HEK293 (cell line): ENCODE measurements around the gene PTPN9.

Source experiments
- CTCF ChIA-PET: fragments of 350-600 bp; formaldehyde crosslinking; extraction: SDS; loops from one replicate; lab custom pipeline; 2021; ENCODE audit warnings: antibody characterized with exemption; lab: Yijun Ruan, JAX
- POLR2A ChIA-PET: fragments of 300-600 bp; formaldehyde crosslinking; extraction: SDS; loops from one replicate; lab custom pipeline; 2020; ENCODE audit warnings: antibody characterized with exemption, inconsistent platforms; lab: Yijun Ruan, JAX
- H3K27ac ChIP-seq: fragments of 200-500 bp; sonication (Bioruptor generic); 2 replicates; pipeline ENCODE4 v1.5.1; 2014; ENCODE audit warnings: low read depth, low read length, control low read depth, inconsistent platforms; ENCODE audit errors: extremely low read depth
- H3K36me3 ChIP-seq, 2 experiments: fragments of 200-500 bp in 1 of 2; sonication (Bioruptor generic) in 1 of 2; 1 replicate in 1 of 2; 2 replicates in 1 of 2; pipeline ENCODE4 v1.5.1; 2014 to 2017; ENCODE audit warnings: inconsistent platforms in 2 of 2, low read length in 2 of 2; ENCODE audit not compliant: control insufficient read depth in 2 of 2, insufficient read depth in 1 of 2
- H3K4me1 ChIP-seq: fragments of 200-500 bp; sonication (Bioruptor generic); 2 replicates; pipeline ENCODE4 v1.5.1; 2014; ENCODE audit warnings: mild to moderate bottlenecking, low read length, inconsistent platforms; ENCODE audit not compliant: control insufficient read depth, insufficient read depth
- H3K4me3 ChIP-seq: 2 replicates; pipeline ENCODE4 v1.5.1; 2011; ENCODE audit warnings: low read depth, mild to moderate bottlenecking, control low read depth, low read length, moderate library complexity
- H3K9me3 ChIP-seq: fragments of 200-500 bp; sonication (Bioruptor generic); 2 replicates; pipeline ENCODE4 v1.5.1; 2014; ENCODE audit warnings: low read depth, low read length, inconsistent platforms; ENCODE audit not compliant: control insufficient read depth, insufficient read depth
- INSM2 ChIP-seq: fragments of 450-650 bp; formaldehyde crosslinking; IDR thresholded peaks from 2 replicates; pipeline ENCODE4 v1.5.1; 2016; ENCODE audit warnings: missing biosample characterization, missing genetic modification characterization
- OVOL3 ChIP-seq: fragments of 450-650 bp; formaldehyde crosslinking; IDR thresholded peaks from 2 replicates; pipeline ENCODE4 v1.5.1; 2016; ENCODE audit warnings: missing biosample characterization, missing genetic modification characterization
- PRDM6 ChIP-seq: fragments of 450-650 bp; formaldehyde crosslinking; IDR thresholded peaks from 2 replicates; pipeline ENCODE4 v1.5.1; 2017; ENCODE audit warnings: missing biosample characterization, missing genetic modification characterization
- RBAK ChIP-seq: fragments of 450-650 bp; formaldehyde crosslinking; IDR thresholded peaks from 2 replicates; pipeline ENCODE4 v1.5.1; 2016; ENCODE audit warnings: missing biosample characterization, missing genetic modification characterization
- SALL2 ChIP-seq: fragments of 450-650 bp; formaldehyde crosslinking; IDR thresholded peaks from 2 replicates; pipeline ENCODE4 v1.5.0; 2017; ENCODE audit warnings: missing biosample characterization, mild to moderate bottlenecking, missing genetic modification characterization, borderline replicate concordance
- ZBTB11 ChIP-seq: fragments of 450-650 bp; formaldehyde crosslinking; conservative IDR thresholded peaks from 2 replicates; pipeline ENCODE4 v1.5.1; 2016; ENCODE audit warnings: low read depth, missing biosample characterization, missing genetic modification characterization
- ZBTB17 ChIP-seq: fragments of 450-650 bp; formaldehyde crosslinking; IDR thresholded peaks from 2 replicates; pipeline ENCODE4 v1.5.1; 2016; ENCODE audit warnings: missing biosample characterization, missing genetic modification characterization
- ZBTB7A ChIP-seq: fragments of 450-650 bp; formaldehyde crosslinking; IDR thresholded peaks from 2 replicates; pipeline ENCODE4 v1.5.1; 2016; ENCODE audit warnings: low read depth, missing biosample characterization, missing genetic modification characterization
- ZIC2 ChIP-seq: fragments of 450-650 bp; formaldehyde crosslinking; IDR thresholded peaks from 2 replicates; pipeline ENCODE4 v1.5.1; 2016; ENCODE audit warnings: missing biosample characterization, missing genetic modification characterization
- ZNF423 ChIP-seq: fragments of 450-650 bp; formaldehyde crosslinking; IDR thresholded peaks from 2 replicates; pipeline ENCODE4 v1.5.1; 2016; ENCODE audit warnings: missing biosample characterization, missing genetic modification characterization
- ZNF561 ChIP-seq: fragments of 450-650 bp; IDR thresholded peaks from 2 replicates; pipeline ENCODE4 v1.5.1; 2018; ENCODE audit warnings: missing biosample characterization, missing genetic modification characterization, borderline replicate concordance
- ZNF600 ChIP-seq: fragments of 450-650 bp; formaldehyde crosslinking; IDR thresholded peaks from 2 replicates; pipeline ENCODE4 v1.5.1; 2016; ENCODE audit warnings: missing biosample characterization, missing genetic modification characterization
- ZNF707 ChIP-seq: fragments of 450-650 bp; formaldehyde crosslinking; IDR thresholded peaks from 2 replicates; pipeline ENCODE4 v1.5.1; 2016; ENCODE audit warnings: missing biosample characterization, missing genetic modification characterization
- ZNF776 ChIP-seq: fragments of 450-650 bp; formaldehyde crosslinking; IDR thresholded peaks from 2 replicates; pipeline ENCODE4 v1.5.0; 2017; ENCODE audit warnings: missing biosample characterization, missing genetic modification characterization, borderline replicate concordance
- TF ChIP-seq, protein P1 (sequence below): fragments of 450-650 bp; formaldehyde crosslinking; IDR thresholded peaks from 2 replicates; pipeline ENCODE4 v1.5.1; 2016; ENCODE audit warnings: missing biosample characterization, missing genetic modification characterization
- TF ChIP-seq, protein P2 (sequence below): fragments of 450-650 bp; formaldehyde crosslinking; IDR thresholded peaks from 2 replicates; pipeline ENCODE4 v1.5.1; 2016; ENCODE audit warnings: missing biosample characterization, missing genetic modification characterization, borderline replicate concordance

PTPN9 gene

DNA sequence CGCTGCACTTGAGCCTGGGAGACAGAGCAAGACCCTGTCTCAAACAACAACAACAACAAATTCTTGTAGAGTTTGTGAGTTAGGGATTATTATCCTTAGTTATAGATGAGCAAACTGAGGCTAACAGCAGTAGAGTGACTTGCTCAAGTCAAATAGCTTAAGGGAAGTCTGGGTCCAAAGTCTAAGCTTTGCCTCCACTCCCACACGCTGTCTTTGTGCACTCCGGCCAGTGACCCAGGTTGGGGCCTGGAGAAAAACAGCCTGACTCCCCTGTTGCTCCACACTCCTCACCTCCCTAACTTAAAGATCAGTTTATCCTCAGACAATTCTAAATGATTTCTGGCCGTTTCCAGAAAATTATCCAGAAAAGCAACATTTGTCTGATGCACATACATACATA is 118.5 kb downstream of the PTPN9 start (continued):
- no peak for TF ChIP-seq PRDM6 (tag by site-specific recombination)

- Histone ChIP-seq H3K27ac (no peak overlapping the region), H3K36me3 (peaks cover 0 to 9% of the 10 kb centered on the region in 2 experiments; a peak in 1 of 3 replicates), H3K9me3 (no peaks in the 10 kb centered on the region), H3K4me1 (no peaks in the 10 kb centered on the region), H3K4me3 (no peak overlapping the region)
- ChIA-PET POLR2A (interaction anchor here (0.7 to 1.0 kb wide), 3 partner anchors 166 to 416 kb away, joined by 3 to 7 read pairs (median 3); partner anchors contain the start of gene SNUPN), CTCF (no interaction called here)
- TF ChIP-seq ZNF600 (tag by site-specific recombination) (peak; percentile 56; the same call in 1 of the 2 replicates), SALL2 (no peak), OVOL3 (tag by site-specific recombination) (no peak), ZBTB11 (tag by site-specific recombination) (no peak), ZNF707 (no peak)
- TF ChIP-seq, protein P1, sequence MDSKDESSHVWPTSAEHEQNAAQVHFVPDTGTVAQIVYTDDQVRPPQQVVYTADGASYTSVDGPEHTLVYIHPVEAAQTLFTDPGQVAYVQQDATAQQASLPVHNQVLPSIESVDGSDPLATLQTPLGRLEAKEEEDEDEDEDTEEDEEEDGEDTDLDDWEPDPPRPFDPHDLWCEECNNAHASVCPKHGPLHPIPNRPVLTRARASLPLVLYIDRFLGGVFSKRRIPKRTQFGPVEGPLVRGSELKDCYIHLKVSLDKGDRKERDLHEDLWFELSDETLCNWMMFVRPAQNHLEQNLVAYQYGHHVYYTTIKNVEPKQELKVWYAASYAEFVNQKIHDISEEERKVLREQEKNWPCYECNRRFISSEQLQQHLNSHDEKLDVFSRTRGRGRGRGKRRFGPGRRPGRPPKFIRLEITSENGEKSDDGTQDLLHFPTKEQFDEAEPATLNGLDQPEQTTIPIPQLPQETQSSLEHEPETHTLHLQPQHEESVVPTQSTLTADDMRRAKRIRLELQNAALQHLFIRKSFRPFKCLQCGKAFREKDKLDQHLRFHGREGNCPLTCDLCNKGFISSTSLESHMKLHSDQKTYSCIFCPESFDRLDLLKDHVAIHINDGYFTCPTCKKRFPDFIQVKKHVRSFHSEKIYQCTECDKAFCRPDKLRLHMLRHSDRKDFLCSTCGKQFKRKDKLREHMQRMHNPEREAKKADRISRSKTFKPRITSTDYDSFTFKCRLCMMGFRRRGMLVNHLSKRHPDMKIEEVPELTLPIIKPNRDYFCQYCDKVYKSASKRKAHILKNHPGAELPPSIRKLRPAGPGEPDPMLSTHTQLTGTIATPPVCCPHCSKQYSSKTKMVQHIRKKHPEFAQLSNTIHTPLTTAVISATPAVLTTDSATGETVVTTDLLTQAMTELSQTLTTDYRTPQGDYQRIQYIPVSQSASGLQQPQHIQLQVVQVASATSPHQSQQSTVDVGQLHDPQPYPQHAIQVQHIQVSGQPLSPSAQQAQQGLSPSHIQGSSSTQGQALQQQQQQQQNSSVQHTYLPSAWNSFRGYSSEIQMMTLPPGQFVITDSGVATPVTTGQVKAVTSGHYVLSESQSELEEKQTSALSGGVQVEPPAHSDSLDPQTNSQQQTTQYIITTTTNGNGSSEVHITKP (tag by site-specific recombination) = peak; percentile 86
These were observed 119.5 kb downstream of the PTPN9 start for GRCh38 chr15:75459581-75459980.

- H3K4me1 ChIP-seq = peaks cover 6% of the 10 kb centered on the region
- no peak overlapping the region for H3K27ac ChIP-seq
- H3K9me3 ChIP-seq = no peaks in the 10 kb centered on the region
- H3K4me3 ChIP-seq = no peak overlapping the region
- peaks cover 0 to under 1% of the 10 kb centered on the region in 2 experiments; a peak in 1 of 3 replicates for H3K36me3 ChIP-seq
- CTCF ChIA-PET = interaction anchor here (0.5 to 7.5 kb wide), 6 partner anchors 52 to 227 kb away, joined by 3 to 63 read pairs (median 4); partner anchors contain the start of gene MAN2C1
- POLR2A ChIA-PET = interaction anchor here (1.2 to 3.7 kb wide), 3 partner anchors 89 to 191 kb away, joined by 3 to 24 read pairs (median 3); partner anchors contain the start of genes MAN2C1 and SNX33
- TF ChIP-seq ZNF776 (tag by site-specific recombination) (no peak), INSM2 (tag by site-specific recombination) (no peak), ZNF561 (no peak), ZBTB7A (no peak), ZNF423 (tag by site-specific recombination) (no peak), ZBTB17 (no peak), RBAK (tag by site-specific recombination) (no peak), ZIC2 (tag by site-specific recombination) (no peak)
- TF ChIP-seq, protein P2, sequence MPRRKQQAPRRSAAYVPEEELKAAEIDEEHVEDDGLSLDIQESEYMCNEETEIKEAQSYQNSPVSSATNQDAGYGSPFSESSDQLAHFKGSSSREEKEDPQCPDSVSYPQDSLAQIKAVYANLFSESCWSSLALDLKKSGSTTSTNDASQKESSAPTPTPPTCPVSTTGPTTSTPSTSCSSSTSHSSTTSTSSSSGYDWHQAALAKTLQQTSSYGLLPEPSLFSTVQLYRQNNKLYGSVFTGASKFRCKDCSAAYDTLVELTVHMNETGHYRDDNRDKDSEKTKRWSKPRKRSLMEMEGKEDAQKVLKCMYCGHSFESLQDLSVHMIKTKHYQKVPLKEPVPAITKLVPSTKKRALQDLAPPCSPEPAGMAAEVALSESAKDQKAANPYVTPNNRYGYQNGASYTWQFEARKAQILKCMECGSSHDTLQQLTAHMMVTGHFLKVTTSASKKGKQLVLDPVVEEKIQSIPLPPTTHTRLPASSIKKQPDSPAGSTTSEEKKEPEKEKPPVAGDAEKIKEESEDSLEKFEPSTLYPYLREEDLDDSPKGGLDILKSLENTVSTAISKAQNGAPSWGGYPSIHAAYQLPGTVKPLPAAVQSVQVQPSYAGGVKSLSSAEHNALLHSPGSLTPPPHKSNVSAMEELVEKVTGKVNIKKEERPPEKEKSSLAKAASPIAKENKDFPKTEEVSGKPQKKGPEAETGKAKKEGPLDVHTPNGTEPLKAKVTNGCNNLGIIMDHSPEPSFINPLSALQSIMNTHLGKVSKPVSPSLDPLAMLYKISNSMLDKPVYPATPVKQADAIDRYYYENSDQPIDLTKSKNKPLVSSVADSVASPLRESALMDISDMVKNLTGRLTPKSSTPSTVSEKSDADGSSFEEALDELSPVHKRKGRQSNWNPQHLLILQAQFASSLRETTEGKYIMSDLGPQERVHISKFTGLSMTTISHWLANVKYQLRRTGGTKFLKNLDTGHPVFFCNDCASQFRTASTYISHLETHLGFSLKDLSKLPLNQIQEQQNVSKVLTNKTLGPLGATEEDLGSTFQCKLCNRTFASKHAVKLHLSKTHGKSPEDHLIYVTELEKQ (tag by site-specific recombination) = no peak
These were observed 122.4 kb downstream of the PTPN9 start for GRCh38 chr15:75456710-75457109.
